HG02623 (cell line): Measurements from ENCODE around the gene GLIPR2.
A peak's percentile ranks its signal among the peaks of the same experiment; 100 is the strongest.
"Not testable (repeated sequence)": the region's sequence is repeated elsewhere in the genome, so short reads cannot be mapped to it uniquely, and the experiment has no call there.

ENCODE experiments used
- ATAC-seq: cut with Tn5 transposase; IDR thresholded peaks from one replicate; pipeline ENCODE4 v1.9.1; 2021; ENCODE audit warnings: moderate library complexity; ENCODE audit not compliant: unreplicated experiment

Gene GLIPR2

GRCh38 chr9:36163049-36163785 is 26.7 kb downstream of the GLIPR2 start:
- ATAC-seq = no peak

DNA sequence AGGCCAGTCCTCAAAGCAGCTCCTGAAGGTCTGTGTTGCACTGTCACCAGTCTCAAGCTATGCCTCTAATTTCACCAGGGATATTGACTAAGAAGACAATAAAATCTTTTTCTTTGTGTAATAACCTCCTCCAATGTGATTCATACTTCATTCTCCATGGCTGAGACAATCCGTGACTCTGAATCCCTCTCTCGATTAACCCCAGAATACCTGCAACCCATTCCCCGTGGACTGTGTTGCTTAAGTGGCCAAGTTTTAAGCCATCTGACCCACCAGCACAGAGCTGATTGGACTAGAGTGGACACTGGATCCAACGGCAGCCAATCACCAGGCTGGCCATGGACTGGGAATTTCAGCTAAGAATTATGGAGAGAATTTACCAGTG is 27.2 kb downstream of the GLIPR2 start:
- ATAC-seq = no peak

GRCh38 chr9:36164372-36164771 is 27.8 kb downstream of the GLIPR2 start:
- ATAC-seq = no peak

DNA sequence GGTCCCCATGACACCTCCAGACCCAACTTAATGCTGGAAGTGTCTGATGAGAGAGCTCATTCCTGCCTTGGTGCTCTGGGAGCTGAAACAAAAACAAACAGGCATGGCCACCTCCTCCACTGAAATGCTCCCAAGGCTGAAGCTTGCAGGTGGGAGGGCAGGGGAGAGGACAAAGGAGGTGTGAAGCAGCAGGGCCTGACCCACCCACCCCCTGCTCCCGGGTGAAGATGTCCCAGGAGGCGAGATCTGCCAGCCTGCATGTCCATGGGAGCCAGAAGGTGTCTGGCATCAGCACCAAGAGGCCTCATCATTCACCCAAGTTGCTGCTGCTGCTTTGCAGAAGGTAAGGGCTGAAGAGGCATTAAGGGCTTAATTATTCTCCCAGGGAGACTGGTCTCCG is 28.5 kb downstream of the GLIPR2 start:
- ATAC-seq = no peak

DNA sequence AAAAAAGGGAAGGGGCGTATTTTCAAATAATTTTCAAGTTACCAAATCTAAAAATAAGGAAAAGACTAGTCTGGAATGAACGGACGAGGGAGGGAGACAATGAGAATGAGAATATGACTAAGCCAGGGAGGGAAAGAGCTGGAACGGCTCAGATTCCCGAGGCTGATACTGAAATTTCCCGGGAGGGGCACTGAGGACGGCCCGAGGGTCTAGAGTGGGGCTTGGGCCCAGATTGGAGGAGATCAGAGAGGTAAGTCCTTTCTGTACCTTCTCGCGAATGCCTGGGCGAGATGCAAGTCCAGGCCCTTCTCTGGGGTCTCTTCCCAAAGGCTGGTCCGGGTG is 29.3 kb downstream of the GLIPR2 start:
- no peak for ATAC-seq

DNA sequence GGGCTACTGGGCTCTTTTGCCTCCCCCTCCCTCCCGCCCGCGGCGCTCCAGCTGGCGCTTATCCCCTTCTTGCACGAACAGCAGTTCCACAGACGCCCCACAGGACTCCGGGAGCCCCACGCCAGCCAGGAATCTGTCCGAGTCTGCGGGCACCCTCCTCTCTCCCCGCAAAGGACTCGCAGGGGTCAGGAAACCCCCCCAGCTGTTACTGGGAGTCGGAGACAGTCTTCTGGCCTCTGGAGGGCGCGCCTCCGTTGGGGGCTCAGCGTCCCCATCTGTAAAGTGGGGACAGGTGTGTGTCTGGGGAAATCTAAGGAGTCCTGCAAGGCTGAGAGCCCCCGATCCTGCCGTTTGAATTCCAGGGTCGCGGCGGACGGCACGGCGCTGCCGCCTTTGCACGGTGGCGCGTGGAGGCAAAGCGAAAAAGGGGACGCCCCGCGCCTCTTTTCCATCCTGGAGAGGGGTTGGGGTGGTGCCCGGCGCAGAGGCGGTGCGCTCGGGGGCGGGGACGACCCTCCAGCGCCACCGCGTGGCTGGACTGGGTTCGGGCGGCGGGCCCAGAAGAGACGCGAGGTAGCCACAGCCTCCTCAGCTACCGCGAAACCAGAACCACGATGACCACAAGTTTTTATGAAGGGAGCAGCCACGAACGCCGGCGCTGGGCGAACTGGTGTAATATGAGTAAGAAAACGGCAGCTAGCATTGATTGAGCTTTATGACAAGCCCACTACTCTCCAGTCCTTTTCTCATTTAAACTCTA is 29.8 kb downstream of the GLIPR2 start:
- ATAC-seq = peak; percentile 75

GRCh38 chr9:36169166-36169565 is 32.6 kb downstream of the GLIPR2 start, which contains the start of gene CCIN:
Gene CCIN, plus strand, starts transcription at chr9:36169388. Its CDS starts 115 bp downstream, at chr9:36169503.
- no peak for ATAC-seq

DNA sequence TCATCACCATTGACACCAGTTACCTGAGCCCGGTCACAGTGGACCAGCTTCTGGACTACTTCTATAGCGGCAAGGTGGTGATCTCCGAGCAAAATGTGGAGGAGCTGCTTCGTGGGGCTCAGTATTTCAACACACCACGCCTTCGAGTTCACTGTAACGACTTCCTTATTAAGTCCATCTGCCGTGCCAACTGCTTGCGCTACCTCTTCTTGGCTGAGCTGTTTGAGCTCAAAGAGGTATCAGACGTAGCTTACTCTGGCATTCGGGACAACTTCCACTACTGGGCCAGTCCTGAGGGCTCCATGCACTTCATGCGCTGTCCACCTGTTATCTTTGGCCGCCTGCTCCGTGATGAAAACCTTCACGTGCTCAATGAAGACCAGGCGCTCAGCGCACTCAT is 33.2 kb downstream of the GLIPR2 start:
- ATAC-seq = no peak

GRCh38 chr9:36170531-36170930 is 34.0 kb downstream of the GLIPR2 start:
- ATAC-seq = no peak

DNA sequence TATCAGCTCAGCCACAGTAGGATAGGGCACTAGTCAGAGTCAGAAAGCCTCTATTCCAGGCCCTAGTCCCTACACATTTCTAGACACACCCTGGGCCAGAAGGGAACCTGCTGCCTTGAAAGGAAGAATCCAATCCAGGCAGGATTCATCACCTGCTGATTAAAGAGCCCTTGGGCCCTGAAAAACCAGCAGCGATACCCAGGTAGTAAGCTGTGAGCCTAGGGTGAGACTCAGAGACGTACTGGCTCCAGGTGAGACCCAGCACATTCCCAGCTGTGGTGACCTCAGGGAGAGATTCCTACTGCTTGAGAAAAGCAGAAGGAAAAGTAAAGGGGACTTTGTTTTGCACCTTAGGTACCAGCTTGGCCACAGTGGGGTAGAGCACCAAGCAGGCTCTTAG is 37.3 kb downstream of the GLIPR2 start:
- no peak for ATAC-seq

GRCh38 chr9:36174271-36174670 is 37.7 kb downstream of the GLIPR2 start:
- no peak for ATAC-seq

GRCh38 chr9:36174731-36175130 is 38.2 kb downstream of the GLIPR2 start:
- ATAC-seq = no peak

- not testable (repeated sequence) for ATAC-seq
These were observed 38.7 kb downstream of the GLIPR2 start for GRCh38 chr9:36175209-36175608.

- not testable (repeated sequence) for ATAC-seq
These were observed 40.0 kb downstream of the GLIPR2 start for GRCh38 chr9:36176496-36176895.

DNA sequence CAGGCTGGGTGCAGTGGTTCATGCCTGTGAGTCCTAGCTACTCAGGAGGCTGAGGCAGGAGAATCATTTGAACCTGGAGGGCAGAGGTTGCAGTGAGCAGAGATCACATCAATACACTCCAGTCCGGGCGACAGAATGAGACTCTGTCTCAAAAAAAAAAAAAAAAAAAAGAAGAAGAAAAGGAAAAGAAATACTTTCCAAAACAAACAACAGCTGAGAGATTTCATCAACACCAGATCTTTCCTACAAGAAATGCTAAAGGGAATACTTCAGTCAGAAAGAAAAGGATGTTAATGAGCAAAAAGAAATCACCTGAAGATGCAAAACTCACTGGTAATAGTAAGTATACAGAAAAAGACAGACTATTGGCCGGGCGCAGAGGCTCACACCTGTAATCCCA is 41.0 kb downstream of the GLIPR2 start:
- no peak for ATAC-seq

DNA sequence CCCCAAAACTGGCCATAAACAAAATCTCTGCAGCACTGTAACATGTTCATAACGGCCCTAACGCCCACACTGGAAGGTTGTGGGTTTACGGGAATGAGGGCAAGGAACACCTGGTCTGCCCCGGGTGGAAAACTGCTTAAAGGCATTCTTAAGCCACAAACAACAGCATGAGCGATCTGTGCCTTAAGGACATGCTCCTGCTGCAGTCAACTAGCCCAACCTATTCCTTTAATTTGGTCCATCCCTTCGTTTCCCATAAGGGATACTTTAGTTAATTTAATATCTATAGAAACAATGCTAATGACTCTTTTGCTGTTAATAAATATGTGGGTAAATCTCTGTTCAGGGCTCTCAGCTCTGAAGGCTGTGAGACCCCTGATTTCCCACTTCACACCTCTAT is 43.7 kb downstream of the GLIPR2 start:
- not testable (repeated sequence) for ATAC-seq

- no peak for ATAC-seq
These were observed 50.9 kb downstream of the GLIPR2 start for GRCh38 chr9:36187414-36187813.

GRCh38 chr9:36188212-36188611 is 51.7 kb downstream of the GLIPR2 start:
- ATAC-seq = no peak

- no peak for ATAC-seq
These were observed 53.4 kb downstream of the GLIPR2 start for GRCh38 chr9:36189976-36190375.

DNA sequence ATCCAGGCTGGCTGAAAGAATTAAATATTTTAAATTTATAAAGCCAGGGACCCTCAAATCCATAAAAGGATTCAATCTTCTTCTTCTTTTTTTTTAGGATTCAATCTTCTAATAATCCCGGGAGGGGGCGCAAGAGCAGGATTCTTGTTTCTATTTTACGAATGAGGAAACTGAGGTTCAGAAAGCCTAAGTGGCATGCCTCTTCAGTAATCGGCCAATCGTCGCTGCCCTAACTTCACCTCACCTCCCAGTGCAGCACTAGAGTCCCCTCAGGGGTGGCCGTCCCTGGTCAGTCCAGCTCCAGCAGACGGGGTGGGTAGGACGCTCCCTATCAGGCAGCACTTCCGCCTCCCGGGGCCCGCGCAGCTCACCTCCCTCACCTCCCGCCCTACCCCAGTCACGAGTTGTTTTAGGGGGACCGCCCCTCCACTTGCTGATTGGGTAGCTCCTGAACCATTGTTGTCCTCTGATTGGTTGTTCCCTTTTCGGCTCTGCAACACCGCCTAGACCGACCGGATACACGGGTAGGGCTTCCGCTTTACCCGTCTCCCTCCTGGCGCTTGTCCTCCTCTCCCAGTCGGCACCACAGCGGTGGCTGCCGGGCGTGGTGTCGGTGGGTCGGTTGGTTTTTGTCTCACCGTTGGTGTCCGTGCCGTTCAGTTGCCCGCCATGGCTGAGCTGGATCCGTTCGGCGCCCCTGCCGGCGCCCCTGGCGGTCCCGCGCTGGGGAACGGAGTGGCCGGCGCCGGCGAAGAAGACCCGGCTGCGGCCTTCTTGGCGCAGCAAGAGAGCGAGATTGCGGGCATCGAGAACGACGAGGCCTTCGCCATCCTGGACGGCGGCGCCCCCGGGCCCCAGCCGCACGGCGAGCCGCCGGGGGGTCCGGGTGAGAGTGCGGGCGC is 54.1 kb downstream of the GLIPR2 start, which contains the start of gene CLTA:
CLTA (plus strand) TSS at position 534 of the 902 bp plus-strand sequence; CDS start at position 670, 136 bp downstream.
- ATAC-seq = peak; percentile 98

GRCh38 chr9:36191290-36191645 is 54.7 kb downstream of the GLIPR2 start:
- ATAC-seq = peak; percentile 2
